8988T (cell line): ENCODE data around the gene RASSF4.

Experiments
- DNase-seq: peaks from one replicate; pipeline ENCODE4 v3.0.0; 2011

RASSF4 gene

GRCh38 chr10:44949127-44949802, 10.3 kb upstream of the RASSF4 start:
- no peak for DNase-seq

GRCh38 chr10:44949915-44950314, 9.7 kb upstream of the RASSF4 start:
- DNase-seq: no peak

- no peak for DNase-seq
These were observed 9.0 kb upstream of the RASSF4 start for GRCh38 chr10:44950326-44951225.

- no peak for DNase-seq
These were observed 7.9 kb upstream of the RASSF4 start for GRCh38 chr10:44951576-44952226.

- DNase-seq: no peak
These were observed 6.8 kb upstream of the RASSF4 start for GRCh38 chr10:44952779-44953231.

GRCh38 chr10:44954042-44954441, 5.6 kb upstream of the RASSF4 start:
- DNase-seq: no peak

GRCh38 chr10:44954962-44955361, 4.6 kb upstream of the RASSF4 start:
- no peak for DNase-seq

- DNase-seq: no peak
These were observed 4.1 kb upstream of the RASSF4 start for GRCh38 chr10:44955413-44956070.

- DNase-seq: no peak
These were observed 3.4 kb upstream of the RASSF4 start for GRCh38 chr10:44956226-44956625.

- DNase-seq: no peak
These were observed 2.6 kb upstream of the RASSF4 start for GRCh38 chr10:44956717-44957706.

GRCh38 chr10:44958196-44958897, 1.3 kb upstream of the RASSF4 start:
- DNase-seq: no peak

GRCh38 chr10:44958898-44959246, 730 bp upstream of the RASSF4 start:
- no peak for DNase-seq

GRCh38 chr10:44960088-44960460, 472 bp downstream of the RASSF4 start:
- no peak for DNase-seq

- no peak for DNase-seq
These were observed 1.1 kb downstream of the RASSF4 start for GRCh38 chr10:44960482-44961229.

GRCh38 chr10:44961230-44961571, 1.6 kb downstream of the RASSF4 start:
- DNase-seq: no peak

- no peak for DNase-seq
These were observed 2.5 kb downstream of the RASSF4 start for GRCh38 chr10:44961931-44962750.

- DNase-seq: no peak
These were observed 3.5 kb downstream of the RASSF4 start for GRCh38 chr10:44962870-44963738.

- no peak for DNase-seq
These were observed 4.4 kb downstream of the RASSF4 start for GRCh38 chr10:44963772-44964633.
